Gastrocnemius medialis (tissue), 4 donors: Measurements from ENCODE around the gene SERPINA3.

Experiments
- POLR2A ChIP-seq, 2 donors: fragments of 450-650 bp; IDR thresholded peaks; one replicate each; pipeline ENCODE4 v1.6.1; 2017; ENCODE audit warnings: antibody characterized with exemption in 2 of 2, mild to moderate bottlenecking in 2 of 2, moderate library complexity in 2 of 2
- TF ChIP-seq, protein P1 (sequence below), 5 experiments: fragments of 450-650 bp in 3 of 5; fragments of 200-600 bp in 2 of 5; sonication (generic) in 2 of 5; IDR thresholded peaks in 4 of 5; conservative IDR thresholded peaks in 1 of 5; 1 replicate in 4 of 5; 2 replicates in 1 of 5; pipeline ENCODE4 v1.5.1; 2016 to 2019; ENCODE audit warnings: antibody characterized with exemption in 5 of 5, mild to moderate bottlenecking in 3 of 5, moderate library complexity in 3 of 5

GRCh38 chr14:94624537-94625352, 12.6 kb downstream of the SERPINA3 start:
- no peak for TF ChIP-seq POLR2A (IDR thresholded peaks at IDR 0.05)
- TF ChIP-seq, protein P1, sequence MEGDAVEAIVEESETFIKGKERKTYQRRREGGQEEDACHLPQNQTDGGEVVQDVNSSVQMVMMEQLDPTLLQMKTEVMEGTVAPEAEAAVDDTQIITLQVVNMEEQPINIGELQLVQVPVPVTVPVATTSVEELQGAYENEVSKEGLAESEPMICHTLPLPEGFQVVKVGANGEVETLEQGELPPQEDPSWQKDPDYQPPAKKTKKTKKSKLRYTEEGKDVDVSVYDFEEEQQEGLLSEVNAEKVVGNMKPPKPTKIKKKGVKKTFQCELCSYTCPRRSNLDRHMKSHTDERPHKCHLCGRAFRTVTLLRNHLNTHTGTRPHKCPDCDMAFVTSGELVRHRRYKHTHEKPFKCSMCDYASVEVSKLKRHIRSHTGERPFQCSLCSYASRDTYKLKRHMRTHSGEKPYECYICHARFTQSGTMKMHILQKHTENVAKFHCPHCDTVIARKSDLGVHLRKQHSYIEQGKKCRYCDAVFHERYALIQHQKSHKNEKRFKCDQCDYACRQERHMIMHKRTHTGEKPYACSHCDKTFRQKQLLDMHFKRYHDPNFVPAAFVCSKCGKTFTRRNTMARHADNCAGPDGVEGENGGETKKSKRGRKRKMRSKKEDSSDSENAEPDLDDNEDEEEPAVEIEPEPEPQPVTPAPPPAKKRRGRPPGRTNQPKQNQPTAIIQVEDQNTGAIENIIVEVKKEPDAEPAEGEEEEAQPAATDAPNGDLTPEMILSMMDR (IDR thresholded peaks at IDR 0.05 in 4 of 5, conservative IDR thresholded peaks at IDR 0.05 in 1 of 5): no peak
